GM21717 (cell line): ENCODE results near the gene NRG3.
"Not testable (repeated sequence)": the region's sequence is repeated elsewhere in the genome, so short reads cannot be mapped to it uniquely, and the experiment has no call there.

ENCODE experiments used
- ATAC-seq: cut with Tn5 transposase; IDR thresholded peaks from one replicate; pipeline ENCODE4 v1.9.1; 2021; ENCODE audit warnings: mild to moderate bottlenecking, moderate library complexity; ENCODE audit not compliant: unreplicated experiment

The NRG3 gene

DNA sequence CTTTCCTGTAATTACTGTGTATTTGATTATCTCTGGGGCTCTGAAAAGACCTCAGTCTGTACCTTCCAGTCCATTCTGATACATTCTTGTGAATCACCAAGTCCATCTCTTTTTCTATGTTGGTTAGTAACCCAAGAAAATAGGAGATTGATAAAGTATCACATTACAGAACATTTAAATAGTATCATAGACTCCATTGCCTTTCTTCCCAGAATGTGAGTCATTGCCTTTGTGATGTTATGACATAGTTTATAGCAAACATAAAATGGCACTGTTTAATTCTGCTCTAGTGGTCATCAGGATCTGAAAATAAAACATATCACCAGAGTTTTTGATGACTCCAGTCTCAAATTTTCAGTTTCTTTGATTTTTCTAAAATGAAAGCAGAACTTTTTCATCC lies 78.4 kb downstream of the NRG3 start:
- no peak for ATAC-seq

DNA sequence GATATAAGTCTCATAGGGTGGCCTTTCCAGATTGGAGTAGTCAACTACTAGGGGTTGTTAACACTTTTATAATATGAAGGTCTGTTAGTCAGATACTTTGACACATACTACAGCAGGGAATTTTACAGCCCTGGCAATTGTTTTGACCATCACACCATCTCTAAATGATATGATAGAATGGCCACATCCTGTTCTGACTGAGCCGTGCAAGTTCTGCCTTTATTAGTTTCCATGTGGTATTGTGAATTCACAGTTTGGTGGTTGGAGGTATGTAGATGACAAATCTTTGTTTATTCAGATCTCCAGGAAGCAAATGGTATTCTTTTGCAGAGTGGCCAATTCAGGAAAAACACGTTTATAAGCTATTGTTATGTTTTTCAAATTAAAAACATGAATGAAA lies 83.0 kb downstream of the NRG3 start:
- no peak for ATAC-seq

GRCh38 chr10:81959016-81959415 lies 84.0 kb downstream of the NRG3 start:
- no peak for ATAC-seq

GRCh38 chr10:81961451-81962184 lies 86.6 kb downstream of the NRG3 start:
- no peak for ATAC-seq

- ATAC-seq: no peak
These were observed 88.6 kb downstream of the NRG3 start for GRCh38 chr10:81963606-81964005.

DNA sequence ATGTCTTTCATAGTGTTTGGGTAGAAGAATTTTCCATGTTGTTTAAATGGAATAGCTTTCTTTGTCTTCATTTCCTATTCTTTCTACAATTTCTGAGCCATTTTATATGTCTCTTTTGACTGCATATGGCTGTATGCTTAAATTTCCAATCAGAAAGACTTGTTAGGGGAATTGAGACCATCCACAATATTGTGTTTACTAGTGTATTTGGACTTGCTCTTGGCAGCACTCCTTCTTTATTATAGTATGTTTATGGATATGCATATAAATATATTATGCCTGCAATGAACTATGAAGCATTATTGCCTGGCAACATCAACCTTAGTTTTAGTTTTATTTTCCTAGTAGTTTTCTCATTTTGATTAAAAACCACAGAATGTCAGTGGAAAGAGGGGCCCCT lies 92.7 kb downstream of the NRG3 start:
- no peak for ATAC-seq

DNA sequence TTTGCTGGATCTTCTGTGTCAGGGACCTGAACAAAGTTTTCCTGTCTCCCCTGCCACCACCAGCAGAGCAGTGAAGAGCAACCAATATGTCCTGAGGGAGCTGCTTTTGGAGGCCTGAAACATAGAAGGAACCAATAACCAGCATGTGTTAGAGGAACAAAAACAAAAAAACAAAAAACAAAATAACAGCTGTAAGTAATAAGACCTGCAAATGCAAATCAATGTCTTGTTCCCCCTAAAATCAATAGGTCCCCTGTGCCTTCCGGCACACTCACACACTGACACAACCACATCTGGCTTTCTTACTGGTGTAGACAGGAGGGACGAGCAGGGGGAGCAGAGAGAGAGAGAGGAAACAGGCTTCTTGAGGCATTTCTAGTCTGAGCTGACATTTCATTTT lies 94.1 kb downstream of the NRG3 start:
- no peak for ATAC-seq

DNA sequence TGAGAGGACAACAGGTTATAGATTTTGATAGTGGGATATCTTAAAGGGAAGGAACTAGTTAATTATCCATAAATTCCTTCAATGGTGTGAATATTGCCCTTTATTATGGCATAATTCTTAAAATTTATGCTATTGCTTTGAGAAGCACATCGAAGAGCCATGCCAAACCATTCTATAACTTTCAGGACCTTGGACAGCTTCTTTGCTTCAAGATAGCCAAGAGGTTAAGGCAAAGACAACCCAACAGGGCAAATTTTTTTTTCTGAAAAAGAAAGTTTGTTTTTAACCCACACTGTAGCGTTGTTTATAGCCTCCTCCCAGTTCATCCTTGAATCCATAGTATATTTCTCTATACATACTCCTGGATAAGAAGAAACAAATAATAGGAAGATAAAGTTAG lies 103.2 kb downstream of the NRG3 start:
- ATAC-seq: no peak

DNA sequence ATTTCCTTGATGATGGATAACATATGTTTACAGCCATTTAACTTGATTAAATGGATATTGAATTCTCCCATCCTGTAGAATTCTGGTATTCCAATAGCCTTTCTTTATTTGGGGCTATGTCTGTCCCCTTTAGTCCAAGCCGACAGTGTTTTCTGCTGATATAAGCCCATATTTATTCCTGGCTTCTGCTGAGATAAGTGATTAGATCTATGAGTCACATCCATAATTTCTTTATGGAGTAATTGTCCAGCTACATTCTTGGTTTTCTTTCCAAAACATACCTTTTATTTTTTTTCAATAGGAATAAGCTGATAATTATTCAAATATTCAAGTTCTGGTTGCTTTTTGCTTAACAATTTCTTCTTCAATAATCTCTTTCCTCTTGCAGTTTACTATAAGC lies 106.7 kb downstream of the NRG3 start:
- no peak for ATAC-seq

DNA sequence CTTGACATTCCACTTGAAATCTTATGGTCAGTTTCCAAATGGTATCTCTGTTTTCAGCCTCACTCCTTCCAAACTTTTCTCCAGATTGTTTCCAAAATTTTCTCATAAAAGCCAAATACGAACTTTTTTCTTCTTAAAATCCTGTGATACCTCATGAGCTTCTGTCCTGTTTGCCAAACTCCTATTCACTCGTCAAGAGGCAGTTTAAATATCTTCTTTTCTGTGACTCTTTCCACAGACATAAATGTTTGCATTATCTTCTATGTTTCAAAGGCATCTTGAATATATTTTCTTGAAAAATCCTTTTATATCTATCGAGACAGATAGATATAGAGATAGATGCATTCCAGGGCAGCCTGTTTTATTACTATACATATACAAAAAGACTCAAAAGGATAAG lies 109.4 kb downstream of the NRG3 start:
- ATAC-seq: no peak

GRCh38 chr10:81995254-81995653 lies 120.3 kb downstream of the NRG3 start:
- no peak for ATAC-seq

DNA sequence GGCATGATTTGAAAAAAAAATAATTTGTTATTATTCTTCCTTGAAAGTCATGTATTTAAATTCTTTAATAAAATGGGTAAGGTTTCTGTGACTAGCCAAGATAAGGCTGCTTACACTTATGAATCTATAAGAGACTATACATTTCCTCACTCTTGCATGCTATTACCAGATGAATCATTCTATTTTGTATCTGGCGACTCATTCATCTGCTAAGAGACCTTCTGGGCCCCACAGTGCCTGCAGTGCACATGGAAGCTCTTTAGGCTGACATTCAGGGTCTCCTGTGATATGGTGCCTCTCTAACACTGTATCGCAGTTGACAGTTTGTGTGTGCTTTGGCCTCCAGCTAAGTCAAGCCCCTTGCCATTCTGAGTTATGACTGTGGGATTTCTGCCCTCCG lies 121.9 kb downstream of the NRG3 start:
- ATAC-seq: no peak

- no peak for ATAC-seq
These were observed 146.0 kb downstream of the NRG3 start for GRCh38 chr10:82020999-82021398.

DNA sequence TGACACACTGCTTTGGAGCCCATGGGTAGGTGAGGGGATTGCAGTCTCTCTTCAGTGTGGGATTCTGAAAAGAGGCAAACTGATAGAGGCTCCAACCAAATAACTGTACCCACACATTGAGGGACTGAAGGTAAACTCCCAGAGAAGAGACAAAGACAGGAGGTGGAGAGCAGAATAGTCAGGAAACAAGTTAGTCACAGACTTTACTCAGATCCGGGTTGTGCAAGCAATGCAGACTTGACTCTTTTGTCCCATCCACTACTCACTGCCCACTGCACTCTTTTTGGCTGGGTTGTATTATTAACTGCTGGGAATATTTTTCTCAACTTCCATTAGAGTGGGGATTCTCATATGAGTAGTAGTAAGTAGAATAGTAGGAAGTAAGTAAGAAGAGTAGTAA lies 152.7 kb downstream of the NRG3 start:
- ATAC-seq: no peak

GRCh38 chr10:82037076-82037475 lies 162.1 kb downstream of the NRG3 start:
- no peak for ATAC-seq

DNA sequence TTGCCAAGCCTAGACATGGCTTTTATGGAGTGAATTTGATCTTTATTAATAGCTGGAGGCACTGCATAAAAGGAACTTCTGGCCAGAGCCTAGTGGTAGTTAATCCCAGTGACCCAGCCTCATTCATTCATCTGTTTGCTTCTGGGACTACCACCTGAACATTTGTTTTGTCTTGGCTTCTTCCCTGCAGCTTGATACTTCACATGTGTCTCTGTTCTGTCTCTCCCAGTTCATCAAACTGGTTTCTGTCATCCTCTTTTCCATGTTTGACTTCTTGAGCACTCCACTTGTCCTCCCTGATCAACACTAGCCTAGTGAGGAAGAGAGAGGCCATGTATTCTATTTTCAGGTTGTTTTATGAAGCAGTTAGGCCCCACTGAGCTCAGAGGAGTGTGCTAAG lies 163.6 kb downstream of the NRG3 start:
- no peak for ATAC-seq

- no peak for ATAC-seq
These were observed 165.3 kb downstream of the NRG3 start for GRCh38 chr10:82040336-82040735.

DNA sequence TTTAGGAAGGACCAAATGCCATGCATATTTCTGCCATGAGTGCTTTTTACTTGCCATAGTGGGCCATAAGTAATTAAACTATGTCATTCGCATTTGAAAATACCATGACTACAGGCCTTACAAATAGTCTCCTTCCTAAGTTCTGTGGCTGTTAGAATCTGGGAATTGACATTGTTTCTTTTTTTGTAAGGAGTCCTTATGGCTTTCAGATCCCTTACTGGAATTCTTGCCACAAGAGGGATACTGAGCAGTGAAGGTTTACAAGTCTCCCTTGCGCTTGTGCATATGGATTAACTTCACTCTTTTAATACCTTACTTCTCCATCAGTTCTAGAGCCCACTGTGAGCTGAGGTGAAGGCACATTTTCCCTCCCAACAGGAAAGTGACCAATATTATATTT lies 166.0 kb downstream of the NRG3 start:
- no peak for ATAC-seq

- ATAC-seq: no peak
These were observed 181.4 kb downstream of the NRG3 start for GRCh38 chr10:82056391-82056790.

DNA sequence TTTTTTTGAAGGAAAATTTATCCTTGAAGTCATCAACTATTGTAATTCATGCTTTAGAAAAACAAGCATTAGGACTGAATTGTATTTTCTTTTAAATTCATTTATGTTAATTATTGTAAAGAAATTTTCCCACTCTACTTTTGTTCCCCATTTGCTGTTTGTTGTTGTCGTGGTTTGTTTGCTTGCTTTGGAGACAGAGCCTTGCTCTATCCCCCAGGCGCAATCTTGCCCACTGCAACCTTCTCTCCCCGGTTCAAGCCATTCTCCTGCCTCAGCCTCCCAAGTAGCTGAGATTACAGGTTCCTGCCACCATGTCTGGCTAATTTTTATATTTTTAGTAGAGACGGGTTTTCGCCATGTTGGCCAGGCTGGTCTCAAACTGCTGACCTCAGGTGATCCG lies 192.2 kb downstream of the NRG3 start:
- not testable (repeated sequence) for ATAC-seq

DNA sequence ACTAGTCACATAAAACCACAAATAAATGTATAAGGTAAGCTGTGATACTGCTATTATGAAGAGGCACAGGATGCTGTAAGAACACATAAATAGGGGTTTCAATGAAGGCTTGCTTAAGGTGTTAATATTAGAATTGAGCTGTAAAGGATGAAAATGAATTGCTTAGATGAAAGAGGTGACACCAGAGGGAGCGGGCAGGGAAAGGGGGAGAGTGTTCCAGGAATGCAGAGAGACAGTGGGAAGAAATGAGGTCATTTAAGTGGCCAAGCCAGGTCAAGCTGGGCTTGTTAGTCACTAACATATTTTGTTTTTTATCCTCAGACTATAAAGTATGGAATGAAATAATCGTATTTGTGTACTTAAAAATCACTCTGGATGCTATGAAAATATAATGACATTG lies 193.5 kb downstream of the NRG3 start:
- no peak for ATAC-seq

- ATAC-seq: peak; percentile 67
These were observed 196.2 kb downstream of the NRG3 start for GRCh38 chr10:82071231-82071630.

GRCh38 chr10:82072124-82072523 lies 197.1 kb downstream of the NRG3 start:
- no peak for ATAC-seq
